ENCODE data around the gene BCL2.

BCL2 gene

DNA sequence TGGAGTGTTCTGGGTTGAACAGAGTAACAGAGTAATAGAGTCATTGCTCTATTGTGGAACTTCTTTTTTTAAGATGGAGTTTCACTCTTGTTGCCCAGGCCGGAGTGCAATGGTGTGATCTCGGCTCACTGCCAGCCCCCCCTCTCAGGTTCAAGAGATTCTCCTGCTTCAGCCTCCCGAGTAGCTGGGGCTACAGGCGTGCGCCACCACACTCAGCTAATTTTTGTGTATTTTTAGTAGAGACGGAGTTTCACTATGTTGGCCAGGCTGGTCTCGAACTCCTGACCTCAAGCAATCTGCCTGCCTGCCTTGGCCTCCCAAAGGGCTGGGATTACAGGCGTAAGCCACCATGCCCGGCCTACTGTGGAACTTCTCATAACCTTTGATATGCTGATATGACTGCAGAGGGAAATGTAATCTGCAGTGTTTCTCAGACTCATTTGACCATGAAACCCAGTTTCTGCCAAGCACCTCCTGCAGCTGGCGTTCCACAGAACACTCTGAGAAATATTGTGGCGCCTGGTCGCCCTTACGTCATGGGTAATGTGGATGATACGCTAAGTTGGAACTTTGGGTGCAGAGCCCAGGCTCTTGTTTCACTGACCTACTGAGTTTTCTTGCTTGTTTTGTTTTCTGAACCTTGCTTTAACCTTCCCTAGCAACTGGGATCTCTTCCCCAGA is 213.8 kb downstream of the BCL2 start:
- no peak overlapping the region for H3K4me3 ChIP-seq (replicated peaks; ENCODE audit: low read depth, low read length)
- DNase-seq (ENCODE audit: extremely low read depth, low read depth), result no peak
- TF ChIP-seq CTCF (IDR thresholded peaks at IDR 0.05; ENCODE audit: low read depth, low read length, missing control alignments), result no peak

- no peak for DNase-seq (ENCODE audit: extremely low read depth, low read depth)
- no peak overlapping the region for H3K4me3 ChIP-seq (replicated peaks; ENCODE audit: low read depth, low read length)
- no peak for TF ChIP-seq CTCF (IDR thresholded peaks at IDR 0.05; ENCODE audit: low read depth, low read length, missing control alignments)
Observed at GRCh38 chr18:63104868-63105267, 214.7 kb downstream of the BCL2 start.

- H3K4me3 ChIP-seq (replicated peaks; ENCODE audit: low read depth, low read length), result no peak overlapping the region
- TF ChIP-seq CTCF (IDR thresholded peaks at IDR 0.05; ENCODE audit: low read depth, low read length, missing control alignments), result no peak
- no peak for DNase-seq (ENCODE audit: extremely low read depth, low read depth)
Observed at GRCh38 chr18:63102941-63103744, 216.4 kb downstream of the BCL2 start.

- TF ChIP-seq CTCF (IDR thresholded peaks at IDR 0.05; ENCODE audit: low read depth, low read length, missing control alignments), result no peak
- no peak overlapping the region for H3K4me3 ChIP-seq (replicated peaks; ENCODE audit: low read depth, low read length)
- DNase-seq (ENCODE audit: extremely low read depth, low read depth), result no peak
Observed at GRCh38 chr18:63100630-63101055, 218.9 kb downstream of the BCL2 start.

DNA sequence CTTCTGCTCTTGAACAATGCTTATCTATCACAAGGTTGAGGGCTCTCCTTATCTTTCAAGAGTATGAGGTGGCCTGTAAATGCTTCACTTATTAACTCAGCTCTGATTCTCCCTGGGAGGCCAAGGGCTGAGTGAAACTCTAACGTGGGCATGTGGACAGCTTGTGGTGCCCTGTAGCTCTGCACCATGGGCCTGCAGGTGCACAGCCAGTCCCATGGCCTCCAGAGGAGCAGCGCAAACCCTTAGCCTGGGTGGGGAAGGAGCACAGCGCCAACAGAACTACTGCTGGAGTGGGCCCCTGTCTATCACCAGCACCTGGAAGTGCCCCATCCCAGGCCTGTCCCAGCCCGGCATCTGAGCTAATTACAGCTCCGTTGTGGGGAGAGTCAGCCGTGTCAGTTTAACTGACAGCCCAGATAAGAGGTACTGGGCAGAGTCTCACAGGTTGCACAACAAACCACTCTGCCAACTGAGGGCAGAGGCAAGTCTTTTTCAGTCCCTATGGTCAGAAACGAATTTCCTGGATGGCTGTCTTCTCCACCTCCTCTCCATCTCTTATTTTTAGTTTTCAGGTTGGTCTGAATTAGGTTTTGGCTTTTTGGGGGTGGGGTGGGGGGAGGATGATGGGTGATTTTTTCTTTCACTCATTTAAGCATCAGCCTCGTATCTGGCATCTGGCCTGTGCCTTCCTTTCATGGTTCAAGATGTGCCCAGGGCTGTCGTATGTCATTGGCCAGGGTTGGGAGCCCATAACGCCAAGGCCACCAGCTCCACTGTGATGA is 219.5 kb downstream of the BCL2 start:
- no peak for DNase-seq (ENCODE audit: extremely low read depth, low read depth)

More for the DNA sequence above, 219.5 kb downstream of the BCL2 start:
- no peak overlapping the region for H3K4me3 ChIP-seq (replicated peaks; ENCODE audit: low read depth, low read length)
- no peak for TF ChIP-seq CTCF (IDR thresholded peaks at IDR 0.05; ENCODE audit: low read depth, low read length, missing control alignments)
